ENCODE results near the gene RNU1-3.
"Not testable (repeated sequence)": the region's sequence is repeated elsewhere in the genome, so short reads cannot be mapped to it uniquely, and the experiment has no call there.

Gene RNU1-3

GRCh38 chr1:16644482-16645270 is 22.1 kb downstream of the RNU1-3 start:
- peak overlapping the region; percentile 58 for H3K4me3 ChIP-seq (ENCODE audit: low read depth, low read length)
- not testable (repeated sequence) for H3K27me3 ChIP-seq (ENCODE audit: insufficient read depth, low read depth, severe bottlenecking); H3K36me3 ChIP-seq; H3K9me3 ChIP-seq (ENCODE audit: severe bottlenecking)
- peak overlapping the region; percentile 74 for H3K27ac ChIP-seq
- TF ChIP-seq, protein P1, sequence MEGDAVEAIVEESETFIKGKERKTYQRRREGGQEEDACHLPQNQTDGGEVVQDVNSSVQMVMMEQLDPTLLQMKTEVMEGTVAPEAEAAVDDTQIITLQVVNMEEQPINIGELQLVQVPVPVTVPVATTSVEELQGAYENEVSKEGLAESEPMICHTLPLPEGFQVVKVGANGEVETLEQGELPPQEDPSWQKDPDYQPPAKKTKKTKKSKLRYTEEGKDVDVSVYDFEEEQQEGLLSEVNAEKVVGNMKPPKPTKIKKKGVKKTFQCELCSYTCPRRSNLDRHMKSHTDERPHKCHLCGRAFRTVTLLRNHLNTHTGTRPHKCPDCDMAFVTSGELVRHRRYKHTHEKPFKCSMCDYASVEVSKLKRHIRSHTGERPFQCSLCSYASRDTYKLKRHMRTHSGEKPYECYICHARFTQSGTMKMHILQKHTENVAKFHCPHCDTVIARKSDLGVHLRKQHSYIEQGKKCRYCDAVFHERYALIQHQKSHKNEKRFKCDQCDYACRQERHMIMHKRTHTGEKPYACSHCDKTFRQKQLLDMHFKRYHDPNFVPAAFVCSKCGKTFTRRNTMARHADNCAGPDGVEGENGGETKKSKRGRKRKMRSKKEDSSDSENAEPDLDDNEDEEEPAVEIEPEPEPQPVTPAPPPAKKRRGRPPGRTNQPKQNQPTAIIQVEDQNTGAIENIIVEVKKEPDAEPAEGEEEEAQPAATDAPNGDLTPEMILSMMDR (IDR thresholded peaks at IDR 0.05; ENCODE audit: low read depth, low read length) = peak; percentile 84
- peak; percentile 100 for DNase-seq

DNA sequence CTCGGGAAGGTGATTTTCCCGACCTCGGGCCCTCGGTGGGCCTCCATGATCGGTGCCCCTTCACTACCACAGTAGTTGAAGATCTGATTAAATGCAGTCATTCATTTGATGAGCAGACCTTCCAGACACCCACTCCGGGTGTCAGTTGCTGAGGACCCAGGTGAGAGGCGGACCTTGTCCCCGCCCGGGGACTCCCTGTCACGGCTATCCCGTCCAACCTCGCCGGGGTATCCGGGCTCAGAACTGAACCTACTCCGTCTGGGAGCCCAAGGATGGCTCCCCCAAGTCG is 22.6 kb downstream of the RNU1-3 start:
- DNase-seq = no peak

GRCh38 chr1:16643476-16644192 is 23.1 kb downstream of the RNU1-3 start:
- peak; percentile 13 for DNase-seq

More for the DNA sequence above, 22.6 kb downstream of the RNU1-3 start:
- peaks cover 5% of the 10 kb centered on the region; the same call in 1 of the 2 replicates for H3K36me3 ChIP-seq
- H3K27ac ChIP-seq = peak overlapping the region; percentile 74
- TF ChIP-seq, protein P1 (IDR thresholded peaks at IDR 0.05; ENCODE audit: low read depth, low read length) = no peak
- no peaks in the 10 kb centered on the region for H3K27me3 ChIP-seq (ENCODE audit: insufficient read depth, low read depth, severe bottlenecking)
- peak overlapping the region; percentile 58 for H3K4me3 ChIP-seq (ENCODE audit: low read depth, low read length)
- no peaks in the 10 kb centered on the region for H3K9me3 ChIP-seq (ENCODE audit: severe bottlenecking)

DNA sequence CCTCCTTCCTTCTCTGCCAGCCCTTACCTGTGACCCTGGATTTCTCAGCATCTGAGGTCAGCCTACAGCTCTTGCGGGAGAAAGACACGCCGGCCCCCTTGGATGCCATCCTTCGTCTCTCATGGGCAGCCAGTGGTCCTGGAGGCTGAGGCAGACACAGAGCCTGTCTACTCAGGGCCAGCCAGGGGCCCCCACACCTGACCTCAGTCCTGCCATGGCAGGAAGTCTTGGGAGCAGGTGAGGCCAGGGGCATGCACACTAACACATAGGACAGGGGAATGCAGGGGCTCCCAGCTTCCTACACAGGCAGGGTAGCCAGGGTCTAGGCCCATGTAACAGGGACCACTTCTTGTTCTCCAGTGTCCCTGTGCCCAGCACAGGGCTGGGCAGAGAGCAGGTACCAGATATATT is 23.7 kb downstream of the RNU1-3 start:
- peak; percentile 16 for DNase-seq
- not testable (repeated sequence) for H3K9me3 ChIP-seq (ENCODE audit: severe bottlenecking); H3K27me3 ChIP-seq (ENCODE audit: insufficient read depth, low read depth, severe bottlenecking); H3K27ac ChIP-seq; H3K4me3 ChIP-seq (ENCODE audit: low read depth, low read length); H3K36me3 ChIP-seq

More at GRCh38 chr1:16643476-16644192, 23.1 kb downstream of the RNU1-3 start:
- not testable (repeated sequence) for H3K27ac ChIP-seq; H3K9me3 ChIP-seq (ENCODE audit: severe bottlenecking); H3K27me3 ChIP-seq (ENCODE audit: insufficient read depth, low read depth, severe bottlenecking); H3K36me3 ChIP-seq
- peak overlapping the region; percentile 58 for H3K4me3 ChIP-seq (ENCODE audit: low read depth, low read length)

- peak; percentile 4 for DNase-seq
- not testable (repeated sequence) for H3K27ac ChIP-seq; H3K36me3 ChIP-seq; H3K9me3 ChIP-seq (ENCODE audit: severe bottlenecking); H3K4me3 ChIP-seq (ENCODE audit: low read depth, low read length); H3K27me3 ChIP-seq (ENCODE audit: insufficient read depth, low read depth, severe bottlenecking)
Measured at GRCh38 chr1:16642025-16642966, 24.5 kb downstream of the RNU1-3 start.

DNA sequence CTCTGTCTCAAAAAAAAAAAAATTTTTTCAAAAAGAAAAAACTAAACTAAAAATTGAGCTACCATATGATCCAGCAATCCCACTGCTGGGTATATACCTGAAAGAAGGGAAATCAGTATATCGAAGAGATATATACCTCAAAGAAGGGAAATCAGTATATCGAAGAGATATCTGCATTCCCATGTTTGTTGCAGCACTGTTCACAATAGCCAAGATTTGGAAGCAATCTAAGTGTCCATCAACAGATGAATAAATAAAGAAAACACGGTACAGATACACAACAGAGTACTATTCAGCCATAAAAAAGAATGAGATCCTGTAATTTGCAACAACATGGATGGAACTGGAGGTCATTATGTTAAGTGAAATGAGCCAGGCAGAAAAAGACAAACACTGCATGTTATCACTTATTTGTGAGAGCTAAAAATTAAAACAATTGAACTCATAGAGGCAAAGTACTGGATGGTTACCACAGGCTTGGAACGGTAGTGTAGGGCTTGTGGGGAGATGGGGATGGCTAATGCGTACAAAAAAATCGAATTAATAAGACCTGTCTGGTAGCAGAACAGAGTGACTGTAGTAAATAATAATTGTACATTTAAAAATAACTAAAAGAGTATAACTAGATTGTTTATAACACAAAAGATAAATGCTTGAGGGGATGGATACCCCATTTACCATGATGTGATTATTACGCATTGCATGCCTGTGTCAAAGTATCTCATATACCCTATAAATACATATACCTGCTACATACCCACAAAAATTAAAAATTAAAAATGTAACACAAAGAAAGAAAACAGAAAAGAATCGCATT is 25.4 kb downstream of the RNU1-3 start:
- not testable (repeated sequence) for H3K27ac ChIP-seq; H3K27me3 ChIP-seq (ENCODE audit: insufficient read depth, low read depth, severe bottlenecking); H3K9me3 ChIP-seq (ENCODE audit: severe bottlenecking); H3K36me3 ChIP-seq; H3K4me3 ChIP-seq (ENCODE audit: low read depth, low read length); DNase-seq
